ENCODE data around the gene MEF2A. TPM values are rescaled to one million over a fixed set of nuclear protein-coding genes. Genes with fewer than 3 reads are reported as not detected.
A peak's percentile ranks its signal among the peaks of the same experiment; 100 is the strongest.

The MEF2A gene
- total and polyA plus RNA-seq, 8 donors: 56.1 to 68.4 (median 63.0) TPM

- no peak for DNase-seq
- ATAC-seq: no peak
- Histone ChIP-seq H3K27ac (peak overlapping the region in 1 of 2 donors; percentile 9), H3K36me3 (peaks cover 0 to 3% of the 10 kb centered on the region in 2 donors), H3K9me3 (no peaks in the 10 kb centered on the region), H3K27me3 (no peaks in the 10 kb centered on the region), H3K4me3 (no peak overlapping the region), H3K4me1 (peaks cover 18 to 63% of the 10 kb centered on the region in 2 donors)
- TF ChIP-seq CTCF (IDR thresholded peaks at IDR 0.05): no peak
- intact Hi-C loops (cut with DNase I): no loop called here
These were observed 56.0 kb downstream of the MEF2A start for GRCh38 chr15:99621767-99622166.

GRCh38 chr15:99628374-99629001, 62.7 kb downstream of the MEF2A start:
- Histone ChIP-seq H3K4me1 (peaks cover 6 to 56% of the 10 kb centered on the region in 2 donors), H3K27me3 (no peaks in the 10 kb centered on the region), H3K27ac (no peak overlapping the region), H3K9me3 (no peaks in the 10 kb centered on the region), H3K36me3 (peaks cover 0 to under 1% of the 10 kb centered on the region in 2 donors), H3K4me3 (no peak overlapping the region)
- intact Hi-C loops (cut with DNase I): no loop called here
- no peak for TF ChIP-seq CTCF (IDR thresholded peaks at IDR 0.05)
- ATAC-seq (no peak), DNase-seq (no peak)

- peaks cover 6 to 54% of the 10 kb centered on the region in 2 donors for H3K4me1 ChIP-seq
- H3K4me3 ChIP-seq: no peak overlapping the region
- H3K36me3 ChIP-seq: peaks cover 0 to 10% of the 10 kb centered on the region in 2 donors
- ATAC-seq (no peak), DNase-seq (no peak)
- intact Hi-C loops (cut with DNase I): no loop called here
- no peaks in the 10 kb centered on the region for H3K9me3 ChIP-seq
- TF ChIP-seq CTCF (IDR thresholded peaks at IDR 0.05): no peak
- peak overlapping the region in 1 of 2 donors; percentile 78 for H3K27ac ChIP-seq
- H3K27me3 ChIP-seq: no peaks in the 10 kb centered on the region
These were observed 64.9 kb downstream of the MEF2A start for GRCh38 chr15:99630607-99631131.

GRCh38 chr15:99631255-99631654, 65.5 kb downstream of the MEF2A start:
- H3K4me1 ChIP-seq: peaks cover 6 to 58% of the 10 kb centered on the region in 2 donors
- intact Hi-C loops (cut with DNase I): no loop called here
- peaks cover 0 to 16% of the 10 kb centered on the region in 2 donors for H3K36me3 ChIP-seq
- H3K9me3 ChIP-seq: peaks cover 0 to 3% of the 10 kb centered on the region in 2 donors
- peak overlapping the region in 1 of 2 donors; percentile 78 for H3K27ac ChIP-seq
- DNase-seq (no peak), ATAC-seq (peak; percentile 56)
- H3K27me3 ChIP-seq: no peaks in the 10 kb centered on the region
- no peak overlapping the region for H3K4me3 ChIP-seq
- TF ChIP-seq CTCF (IDR thresholded peaks at IDR 0.05): no peak

GRCh38 chr15:99632521-99632920, 66.7 kb downstream of the MEF2A start:
- peak overlapping the region in 1 of 2 donors; percentile 78 for H3K27ac ChIP-seq
- no peak for ATAC-seq

More at GRCh38 chr15:99632521-99632920, 66.7 kb downstream of the MEF2A start:
- intact Hi-C loops (cut with DNase I): no loop called here
- H3K27me3 ChIP-seq: no peaks in the 10 kb centered on the region
- TF ChIP-seq CTCF (IDR thresholded peaks at IDR 0.05): no peak
- H3K36me3 ChIP-seq: peaks cover 0 to 20% of the 10 kb centered on the region in 2 donors
- H3K9me3 ChIP-seq: peaks cover 0 to 6% of the 10 kb centered on the region in 2 donors
- H3K4me3 ChIP-seq: no peak overlapping the region
- DNase-seq: no peak
- peaks cover 6 to 57% of the 10 kb centered on the region in 2 donors for H3K4me1 ChIP-seq
